ENCODE measurements around the gene MYH6.

MYH6 gene

DNA sequence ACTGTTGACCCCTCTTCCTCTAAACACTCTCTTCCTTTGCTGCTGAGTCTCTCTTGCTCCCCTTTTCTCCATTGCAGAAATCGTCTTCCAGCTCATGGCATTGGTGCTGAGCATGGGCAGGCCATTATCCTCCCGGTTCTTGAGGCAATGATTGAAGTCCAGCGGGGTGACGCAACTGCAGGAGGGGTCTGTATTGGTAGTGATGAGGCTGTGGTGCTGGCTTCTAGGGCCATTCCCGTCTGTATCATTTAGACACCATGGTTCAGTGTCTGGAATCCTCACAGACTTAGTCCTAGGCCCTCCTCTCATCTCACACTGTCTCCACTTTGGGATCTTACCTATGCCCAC lies 54.7 kb downstream of the MYH6 start:
- no peak for DNase-seq

DNA sequence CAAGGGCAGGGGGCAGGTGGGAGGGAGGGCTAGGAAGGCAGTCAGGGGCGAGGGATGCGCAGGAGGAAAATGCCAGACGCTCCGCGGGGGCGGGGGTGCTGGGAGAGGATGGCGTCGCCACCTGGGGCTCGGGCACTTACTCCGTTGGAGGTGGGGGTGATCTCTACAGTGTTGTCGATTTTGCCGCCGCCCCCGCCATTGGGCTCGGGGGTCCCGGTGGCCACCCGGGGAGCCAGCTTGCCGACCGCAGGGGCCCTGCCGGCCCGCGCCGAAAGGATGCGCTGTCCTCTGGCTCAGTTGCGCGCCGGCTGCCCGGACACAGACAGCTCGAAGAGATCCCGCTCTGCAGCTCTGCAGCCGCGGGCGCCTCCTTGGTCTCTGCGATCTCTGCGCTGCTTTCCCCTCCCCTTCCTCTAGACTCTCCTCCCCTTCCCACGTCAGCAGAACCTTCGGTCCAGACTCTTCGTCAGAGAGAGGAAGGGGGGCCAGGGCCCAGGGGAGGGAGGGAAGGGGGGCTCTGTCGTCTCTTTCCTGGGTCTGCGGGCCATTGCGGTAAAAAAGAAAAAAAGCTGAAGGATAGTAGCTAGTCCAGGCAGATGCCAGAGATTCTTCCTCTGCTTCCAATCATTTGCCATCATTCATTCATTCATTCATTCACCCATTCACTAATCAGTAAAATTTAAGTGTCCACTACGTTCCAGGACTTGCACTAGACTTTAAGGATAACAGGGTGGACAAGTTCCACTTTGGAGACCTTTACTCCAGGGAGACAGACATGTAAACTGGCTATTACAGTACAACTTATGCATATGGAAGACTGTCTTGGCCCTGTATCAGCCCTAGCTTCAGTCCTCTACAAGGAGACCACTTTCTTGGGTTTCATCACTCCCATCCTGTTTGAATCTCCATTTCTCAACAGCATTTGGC lies 55.3 kb downstream of the MYH6 start, which contains the start of gene SLC22A17:
TSS of gene SLC22A17 (minus strand) at position 382 of the 927 bp plus-strand sequence.
- DNase-seq, result no peak

DNA sequence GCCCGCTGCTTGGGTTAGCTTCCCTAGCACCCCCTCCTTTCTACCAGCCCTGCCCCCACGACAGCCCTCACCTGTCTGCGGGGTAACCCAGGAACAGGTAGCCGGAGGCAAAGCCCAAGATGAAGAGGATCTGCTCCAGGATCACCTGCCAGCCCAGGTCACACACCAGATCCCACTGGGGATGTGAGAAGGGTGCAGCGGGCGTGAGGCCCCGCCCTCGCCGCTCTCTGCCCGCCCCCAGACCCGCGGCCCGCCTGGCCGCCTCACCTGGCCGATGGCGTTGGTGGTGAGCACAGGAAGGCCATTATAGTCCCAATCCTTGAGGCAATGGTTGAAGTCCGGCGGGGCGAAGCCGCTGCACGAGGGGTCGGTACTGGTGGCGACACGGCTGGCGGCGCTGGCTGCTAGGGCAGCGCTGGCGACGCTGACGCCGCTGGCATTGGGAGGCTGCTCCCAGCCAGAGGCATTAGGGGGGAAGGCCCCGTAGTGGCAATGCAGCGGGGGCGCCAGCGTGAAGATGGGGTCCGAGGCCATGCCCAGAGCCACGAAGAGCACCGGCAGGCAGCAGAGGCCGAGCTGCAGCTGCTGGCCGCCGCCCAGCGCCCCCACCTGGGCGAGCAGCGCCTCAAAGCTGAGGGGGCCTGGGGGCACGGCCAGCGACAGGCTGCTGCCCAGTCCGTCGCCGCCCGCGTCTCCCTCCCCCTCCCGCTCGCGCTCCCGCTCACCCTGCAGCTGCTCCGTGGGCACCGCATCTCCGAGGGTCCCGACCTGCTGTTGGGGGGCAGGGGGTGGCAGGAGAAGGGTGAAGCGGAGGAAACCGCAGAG lies 56.2 kb downstream of the MYH6 start:
- DNase-seq, result no peak

DNA sequence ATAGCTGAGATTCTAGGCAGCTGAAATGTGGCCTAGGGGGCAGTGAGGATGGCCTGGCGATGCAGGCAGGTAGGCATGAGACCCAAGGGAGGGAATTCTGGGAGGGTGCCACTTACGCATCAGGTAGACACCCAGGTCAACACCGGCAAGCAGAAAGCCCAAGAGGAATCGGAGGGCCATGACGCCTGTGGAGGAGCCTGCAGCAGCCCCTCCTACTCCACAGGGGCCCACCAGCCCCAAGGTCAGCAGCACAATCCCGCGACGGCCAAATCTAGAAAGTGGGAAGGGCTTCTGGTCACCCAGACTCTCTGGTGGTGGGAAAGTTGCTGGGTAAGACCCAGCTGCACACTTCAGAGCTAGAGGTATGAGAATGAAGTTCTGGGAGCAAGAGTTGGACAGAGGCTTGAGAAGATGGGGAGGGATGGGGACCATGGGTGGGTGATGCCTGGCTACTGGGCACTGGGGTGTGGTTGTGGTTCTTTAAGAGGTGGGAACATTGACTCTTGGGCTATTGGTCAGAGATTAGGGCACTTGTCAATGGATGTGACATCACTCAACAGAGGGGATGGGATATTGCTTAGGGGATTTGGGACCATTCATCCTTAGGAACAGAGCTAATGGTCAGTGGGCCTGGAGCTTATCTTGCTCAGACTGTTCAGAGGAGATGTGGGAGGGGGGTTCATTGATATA lies 58.8 kb downstream of the MYH6 start:
- DNase-seq, result no peak

DNA sequence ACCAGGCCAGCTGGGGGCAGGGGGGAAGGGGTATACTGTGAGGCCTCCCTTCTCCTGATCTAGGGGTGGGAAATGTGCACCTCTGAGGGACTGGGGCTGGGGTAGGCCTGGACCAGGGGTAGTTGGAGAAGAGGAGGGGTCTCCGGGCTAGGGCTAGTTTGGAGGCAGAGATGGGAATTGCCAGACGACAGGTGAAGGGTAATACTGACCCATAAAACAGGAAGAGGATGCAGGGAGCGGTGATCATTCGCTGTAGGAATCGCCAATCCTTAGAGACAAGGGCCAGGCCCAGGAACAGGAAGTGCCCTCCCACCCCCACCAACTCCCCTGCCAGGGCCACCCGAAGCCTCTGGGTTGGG lies 59.8 kb downstream of the MYH6 start:
- DNase-seq, result no peak

DNA sequence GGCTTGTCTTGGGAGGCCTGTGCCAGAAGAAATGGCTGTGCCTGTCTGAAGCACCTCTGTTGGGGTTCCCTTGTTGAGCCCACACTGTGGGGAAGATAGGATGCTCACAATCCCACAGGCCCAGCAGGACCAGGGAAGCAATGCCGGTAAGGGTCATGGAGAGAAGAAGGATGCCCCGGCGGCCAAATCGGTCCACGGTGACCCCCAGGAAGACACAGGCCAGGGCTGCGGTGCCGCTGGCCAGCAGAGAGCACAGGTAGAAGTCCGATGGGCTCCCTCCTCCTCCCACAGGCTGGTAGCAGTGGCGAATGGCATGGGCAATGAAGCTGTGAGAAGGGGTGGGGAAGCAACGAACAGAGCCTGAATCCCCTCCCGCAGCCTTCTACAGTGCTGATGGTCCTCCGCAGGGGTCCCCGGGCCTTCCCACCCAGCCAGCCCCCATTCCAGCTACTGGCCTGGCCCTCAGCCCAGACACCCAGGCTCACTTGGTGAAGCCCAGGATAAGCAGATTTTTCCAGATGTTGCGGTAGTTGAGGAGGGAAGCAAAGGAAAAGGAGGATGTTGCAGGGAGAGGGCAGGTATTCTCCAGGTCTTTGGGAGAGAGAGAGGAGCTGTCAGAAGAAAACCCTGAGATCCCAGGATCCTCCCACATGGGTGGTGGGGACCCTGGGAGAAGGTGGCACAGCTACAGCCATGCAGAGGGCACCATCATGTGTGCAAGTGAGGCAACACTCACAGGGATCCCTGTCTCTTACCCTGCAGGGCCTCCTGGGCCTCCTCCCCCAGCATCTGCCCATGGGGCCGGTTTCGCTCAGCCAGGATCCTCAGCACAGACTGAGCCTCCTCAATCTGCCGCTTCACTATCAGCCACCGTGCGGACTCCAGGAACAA lies 60.4 kb downstream of the MYH6 start:
- no peak for DNase-seq

DNA sequence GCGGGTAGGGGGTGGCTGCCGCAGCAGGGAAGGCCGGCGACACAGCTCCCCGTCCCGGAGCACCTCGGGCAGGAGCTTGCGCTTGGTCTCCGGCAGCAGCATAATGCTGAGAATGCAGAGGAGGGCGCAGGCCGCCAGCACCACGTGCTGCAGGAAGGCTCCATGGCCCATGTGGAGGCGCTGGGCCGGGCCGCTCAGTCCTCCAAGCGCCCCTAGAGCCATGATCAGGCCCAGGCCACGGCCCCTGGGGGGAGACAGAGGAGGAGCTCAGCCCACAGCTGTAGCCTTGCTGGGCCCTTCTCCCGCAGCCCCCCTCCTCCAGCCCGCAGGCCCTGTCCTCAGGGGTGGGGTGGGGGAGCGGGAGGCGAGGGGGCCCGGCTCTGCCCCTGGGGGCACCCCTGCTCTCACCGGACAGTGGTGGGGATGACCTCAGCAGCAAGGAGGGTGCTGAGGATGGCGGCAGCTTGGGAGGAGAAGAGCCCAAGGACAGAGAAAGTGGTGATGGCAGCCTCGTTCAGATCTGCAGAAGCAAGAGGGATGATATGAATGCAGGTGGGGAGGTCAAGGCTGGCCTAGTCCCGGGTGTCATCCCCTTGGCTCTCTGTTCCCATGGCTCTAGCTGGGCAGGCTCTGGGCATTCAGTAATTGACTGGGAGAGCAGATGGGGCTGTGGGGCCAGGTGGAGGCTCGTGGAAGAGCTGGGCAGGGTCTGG lies 61.2 kb downstream of the MYH6 start:
- no peak for DNase-seq

DNA sequence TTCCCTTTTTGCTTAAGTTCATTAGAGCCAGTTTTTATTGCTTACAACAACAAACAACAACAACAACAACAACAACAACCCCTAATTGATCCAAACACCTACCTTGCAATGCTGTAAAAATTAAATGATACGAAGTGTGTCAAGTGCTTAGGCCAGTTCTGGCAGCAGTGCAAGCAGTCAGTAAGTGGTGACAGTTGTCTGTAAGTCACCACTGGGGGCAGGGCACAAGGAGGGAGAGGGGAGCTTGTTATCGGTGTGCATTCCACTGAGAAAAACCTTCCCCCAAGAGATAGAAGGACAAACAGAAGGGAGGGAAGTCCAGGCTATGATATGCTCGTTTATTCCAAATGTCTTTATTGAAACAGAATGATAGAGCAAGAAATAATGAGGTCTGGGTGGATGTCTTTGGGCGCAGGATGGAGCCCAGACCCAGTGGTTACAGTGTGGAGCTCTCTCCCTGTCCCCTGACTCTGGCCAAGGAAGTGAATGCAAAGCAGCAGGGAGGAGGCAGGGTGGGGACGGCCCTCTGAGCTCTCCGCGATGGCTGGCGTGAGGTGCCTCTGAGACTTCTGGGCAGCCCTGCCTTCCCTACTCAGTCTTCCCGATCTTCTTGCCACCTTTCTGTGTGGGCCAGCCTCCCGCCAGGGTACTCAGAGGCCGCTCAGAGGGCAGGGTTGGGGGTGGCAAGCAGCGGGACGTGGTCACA lies 61.9 kb downstream of the MYH6 start:
- DNase-seq, result no peak

DNA sequence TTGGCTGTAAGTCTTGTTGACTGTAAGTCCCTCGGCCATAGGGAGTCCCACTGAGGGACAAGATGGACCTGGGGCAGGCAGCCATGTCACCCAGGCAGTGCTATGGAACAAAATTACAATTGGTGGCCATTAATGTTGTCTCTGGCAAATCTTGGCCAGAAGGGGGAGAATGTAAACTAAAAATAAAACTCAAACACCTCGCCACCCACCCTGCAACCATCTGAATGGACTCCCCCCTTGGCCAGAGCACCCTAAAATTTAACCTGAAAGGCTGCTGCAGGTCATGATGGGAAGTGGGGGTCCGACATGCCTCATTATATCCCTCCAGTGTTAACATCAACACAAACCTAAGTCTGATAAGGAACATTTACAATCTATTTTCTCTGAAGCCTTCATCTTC lies 63.6 kb downstream of the MYH6 start:
- DNase-seq, result no peak

DNA sequence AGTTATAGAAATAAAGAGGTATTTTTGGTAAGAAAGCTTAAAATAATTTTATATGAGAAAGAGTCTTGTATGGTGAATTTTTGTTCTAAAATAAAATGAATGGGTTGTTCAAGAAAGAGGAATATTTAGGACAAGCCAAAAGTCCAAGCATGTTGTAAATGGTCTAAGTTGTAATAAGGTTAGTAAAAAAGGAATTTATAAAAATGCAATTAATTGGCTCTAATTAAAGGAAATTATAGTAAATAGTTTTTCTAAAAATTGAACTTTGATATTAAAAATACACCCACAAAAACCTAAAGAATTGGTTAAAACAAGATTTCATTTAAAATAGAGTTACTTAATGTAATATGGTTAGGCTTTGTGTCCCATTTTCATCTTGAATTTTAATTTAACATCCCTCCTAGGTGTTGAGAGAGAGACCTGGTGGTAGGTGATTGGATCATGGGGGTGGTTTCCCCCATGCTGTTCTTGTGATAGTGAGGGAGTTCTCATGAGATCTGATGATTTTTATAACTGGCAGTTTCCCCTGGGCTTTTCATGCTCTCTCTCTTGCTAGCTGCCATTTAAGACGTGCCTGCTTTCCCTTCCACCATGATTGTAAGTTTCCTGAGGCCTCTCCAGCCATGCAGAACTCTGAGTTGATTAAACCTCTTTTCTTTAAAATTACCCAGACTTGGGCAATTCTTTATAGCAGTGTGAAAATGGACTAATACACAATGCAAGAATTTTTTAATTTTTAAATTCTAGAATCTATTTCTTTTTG lies 68.4 kb downstream of the MYH6 start:
- DNase-seq, result no peak

DNA sequence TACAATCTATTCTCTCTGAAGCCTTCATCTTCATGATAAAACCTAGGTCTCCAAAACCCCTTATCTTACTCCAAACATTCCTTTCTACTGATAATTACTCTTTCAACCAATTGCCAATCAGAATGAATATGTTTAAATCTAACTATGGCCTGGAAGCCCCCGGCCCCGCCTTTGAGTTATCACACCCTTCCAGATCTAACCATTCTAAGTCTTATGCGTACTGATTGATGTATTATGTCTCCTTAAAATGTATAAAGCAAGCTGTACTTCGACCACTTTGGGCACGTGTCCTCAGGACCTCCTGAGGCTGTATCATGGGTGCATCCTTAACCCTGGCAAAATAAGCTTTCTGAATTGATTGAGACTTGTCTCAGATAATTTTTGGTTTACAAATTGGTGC lies 72.5 kb downstream of the MYH6 start:
- DNase-seq, result no peak

Measured in NCI-H2081 treated with DMSO at 0.1 percent for 48 hours (cell line).